Natural killer cell treated with Interleukin-12 subunit alpha and Interleukin-12 subunit beta and Interleukin-15 and Interleukin-18, amount 100 ng/mL, for 72 hours (primary cell): ENCODE measurements around the gene ZFP90. TPM values are rescaled to one million over a fixed set of nuclear protein-coding genes. Genes with fewer than 3 reads are reported as not detected.

Source experiments
- ATAC-seq, 2 donors: fragments of 150-1000 bp; cut with Tn5 transposase in 1 of 2; sonication (Bioruptor Pico), chemical (Tn5 transposase) in 1 of 2; 2 replicates each; pipeline ENCODE4 v1.10.0; 2021
- DNase-seq: peaks from one replicate; pipeline ENCODE4 v3.0.0; 2022; ENCODE audit warnings: low spot score
- H3K27ac Mint-ChIP-seq, 2 donors: 1 replicate in 1 of 2; 2 replicates in 1 of 2; pipeline ENCODE4 v1.8.0; 2022; ENCODE audit warnings: mixed read lengths in 2 of 2, mild to moderate bottlenecking in 1 of 2, moderate library complexity in 1 of 2
- H3K27me3 Mint-ChIP-seq, 2 donors: 1 replicate in 1 of 2; 2 replicates in 1 of 2; pipeline ENCODE4 v1.8.0; 2022; ENCODE audit warnings: mixed read lengths in 2 of 2
- H3K36me3 Mint-ChIP-seq: one replicate; pipeline ENCODE4 v1.8.0; 2022; ENCODE audit warnings: mixed read lengths
- H3K4me1 Mint-ChIP-seq, 2 donors: 1 replicate in 1 of 2; 2 replicates in 1 of 2; pipeline ENCODE4 v1.8.0; 2022; ENCODE audit warnings: low read depth in 2 of 2, mixed read lengths in 2 of 2, mild to moderate bottlenecking in 1 of 2
- H3K4me3 Mint-ChIP-seq: one replicate; pipeline ENCODE4 v1.8.0; 2022; ENCODE audit warnings: mixed read lengths
- H3K9me3 Mint-ChIP-seq: 2 replicates; pipeline ENCODE4 v1.8.0; 2022; ENCODE audit warnings: mixed read lengths
- total RNA-seq, 2 donors: library from RNA; stranded (reverse); gene quantifications; one replicate each; pipeline ENCODE4 v1.2.3, GENCODE V29; 2022

ZFP90 gene
- total RNA-seq, 2 donors from 2014 or later = 21.5 to 29.8 TPM

- DNase-seq (no peak), ATAC-seq (no peak)
- no peaks in the 10 kb centered on the region for H3K4me1 Mint-ChIP-seq
- peaks cover 13% of the 10 kb centered on the region for H3K9me3 Mint-ChIP-seq
- no peak overlapping the region for H3K27ac Mint-ChIP-seq
- no peak overlapping the region for H3K4me3 Mint-ChIP-seq
- H3K36me3 Mint-ChIP-seq = peaks cover 55% of the 10 kb centered on the region
- no peaks in the 10 kb centered on the region for H3K27me3 Mint-ChIP-seq
Measured at GRCh38 chr16:68575082-68575481, 36.0 kb downstream of the ZFP90 start.

- Mint-ChIP-seq H3K27me3 (no peaks in the 10 kb centered on the region), H3K4me1 (no peaks in the 10 kb centered on the region), H3K27ac (no peak overlapping the region), H3K36me3 (peaks cover 40% of the 10 kb centered on the region), H3K4me3 (no peak overlapping the region), H3K9me3 (peaks cover 7% of the 10 kb centered on the region)
- DNase-seq = no peak
- no peak for ATAC-seq
Measured at GRCh38 chr16:68577352-68577853, 38.3 kb downstream of the ZFP90 start.

GRCh38 chr16:68590201-68590994 lies 51.3 kb downstream of the ZFP90 start:
- no peaks in the 10 kb centered on the region for H3K9me3 Mint-ChIP-seq
- H3K4me3 Mint-ChIP-seq = peak overlapping the region; percentile 58
- peaks cover 5 to 9% of the 10 kb centered on the region in 2 donors for H3K4me1 Mint-ChIP-seq
- DNase-seq = peak; percentile 84
- H3K27ac Mint-ChIP-seq = no peak overlapping the region
- peak; percentile 85 to 92 for ATAC-seq
- peaks cover 0 to 3% of the 10 kb centered on the region in 2 donors for H3K27me3 Mint-ChIP-seq
- H3K36me3 Mint-ChIP-seq = peaks cover 15% of the 10 kb centered on the region

GRCh38 chr16:68592466-68593337 lies 53.6 kb downstream of the ZFP90 start:
- no peak for ATAC-seq
- no peak for DNase-seq

GRCh38 chr16:68596266-68596665 lies 57.2 kb downstream of the ZFP90 start:
- no peak for DNase-seq
- Mint-ChIP-seq H3K4me1 (peaks cover 0 to 4% of the 10 kb centered on the region in 2 donors), H3K27ac (no peak overlapping the region), H3K9me3 (no peaks in the 10 kb centered on the region), H3K4me3 (no peak overlapping the region), H3K27me3 (no peaks in the 10 kb centered on the region), H3K36me3 (peaks cover 10% of the 10 kb centered on the region)
- ATAC-seq = no peak

More at GRCh38 chr16:68592466-68593337, 53.6 kb downstream of the ZFP90 start:
- Mint-ChIP-seq H3K27me3 (peaks cover 0 to 3% of the 10 kb centered on the region in 2 donors), H3K27ac (peak overlapping the region; percentile 1 to 5), H3K36me3 (peaks cover 15% of the 10 kb centered on the region), H3K9me3 (no peaks in the 10 kb centered on the region), H3K4me3 (no peak overlapping the region), H3K4me1 (peaks cover 5 to 9% of the 10 kb centered on the region in 2 donors)

GRCh38 chr16:68599586-68599985 lies 60.5 kb downstream of the ZFP90 start:
- no peaks in the 10 kb centered on the region for H3K36me3 Mint-ChIP-seq

GRCh38 chr16:68605746-68606145 lies 66.7 kb downstream of the ZFP90 start:
- H3K36me3 Mint-ChIP-seq = no peaks in the 10 kb centered on the region
- H3K4me1 Mint-ChIP-seq = no peaks in the 10 kb centered on the region
- DNase-seq (no peak), ATAC-seq (peak; percentile 43 to 49)
- no peak overlapping the region for H3K27ac Mint-ChIP-seq
- no peak overlapping the region for H3K4me3 Mint-ChIP-seq
- no peaks in the 10 kb centered on the region for H3K9me3 Mint-ChIP-seq
- peaks cover 0 to 3% of the 10 kb centered on the region in 2 donors for H3K27me3 Mint-ChIP-seq

More at GRCh38 chr16:68599586-68599985, 60.5 kb downstream of the ZFP90 start:
- H3K27me3 Mint-ChIP-seq = no peaks in the 10 kb centered on the region
- DNase-seq = no peak
- ATAC-seq = no peak
- no peaks in the 10 kb centered on the region for H3K9me3 Mint-ChIP-seq
- H3K27ac Mint-ChIP-seq = no peak overlapping the region
- H3K4me3 Mint-ChIP-seq = no peak overlapping the region
- H3K4me1 Mint-ChIP-seq = no peaks in the 10 kb centered on the region

GRCh38 chr16:68607443-68607842 lies 68.4 kb downstream of the ZFP90 start:
- no peak for ATAC-seq
- no peaks in the 10 kb centered on the region for H3K4me1 Mint-ChIP-seq
- peak overlapping the region in 1 of 2 donors; percentile 9 for H3K27ac Mint-ChIP-seq
- H3K4me3 Mint-ChIP-seq = no peak overlapping the region
- DNase-seq = no peak
- H3K36me3 Mint-ChIP-seq = no peaks in the 10 kb centered on the region
- H3K27me3 Mint-ChIP-seq = peaks cover 0 to 3% of the 10 kb centered on the region in 2 donors
- H3K9me3 Mint-ChIP-seq = no peaks in the 10 kb centered on the region

- Mint-ChIP-seq H3K27me3 (peaks cover 0 to 3% of the 10 kb centered on the region in 2 donors), H3K4me3 (no peak overlapping the region), H3K36me3 (no peaks in the 10 kb centered on the region), H3K27ac (peak overlapping the region in 1 of 2 donors; percentile 49), H3K4me1 (no peaks in the 10 kb centered on the region), H3K9me3 (no peaks in the 10 kb centered on the region)
- ATAC-seq (no peak), DNase-seq (no peak)
Measured at GRCh38 chr16:68608330-68608729, 69.2 kb downstream of the ZFP90 start.

GRCh38 chr16:68612996-68613395 lies 73.9 kb downstream of the ZFP90 start:
- no peak overlapping the region for H3K27ac Mint-ChIP-seq
- DNase-seq = no peak
- no peaks in the 10 kb centered on the region for H3K4me1 Mint-ChIP-seq
- H3K27me3 Mint-ChIP-seq = peaks cover 8% of the 10 kb centered on the region in 2 donors
- no peak overlapping the region for H3K4me3 Mint-ChIP-seq
- no peaks in the 10 kb centered on the region for H3K9me3 Mint-ChIP-seq
- no peaks in the 10 kb centered on the region for H3K36me3 Mint-ChIP-seq
- ATAC-seq = no peak

- H3K27ac Mint-ChIP-seq = no peak overlapping the region
- H3K9me3 Mint-ChIP-seq = no peaks in the 10 kb centered on the region
- H3K4me3 Mint-ChIP-seq = no peak overlapping the region
- peaks cover 5 to 8% of the 10 kb centered on the region in 2 donors for H3K27me3 Mint-ChIP-seq
- H3K4me1 Mint-ChIP-seq = no peaks in the 10 kb centered on the region
- ATAC-seq (no peak), DNase-seq (no peak)
- no peaks in the 10 kb centered on the region for H3K36me3 Mint-ChIP-seq
Measured at GRCh38 chr16:68617734-68618133, 78.6 kb downstream of the ZFP90 start.
